ENCODE measurements around the gene KLK7.

The KLK7 gene

DNA sequence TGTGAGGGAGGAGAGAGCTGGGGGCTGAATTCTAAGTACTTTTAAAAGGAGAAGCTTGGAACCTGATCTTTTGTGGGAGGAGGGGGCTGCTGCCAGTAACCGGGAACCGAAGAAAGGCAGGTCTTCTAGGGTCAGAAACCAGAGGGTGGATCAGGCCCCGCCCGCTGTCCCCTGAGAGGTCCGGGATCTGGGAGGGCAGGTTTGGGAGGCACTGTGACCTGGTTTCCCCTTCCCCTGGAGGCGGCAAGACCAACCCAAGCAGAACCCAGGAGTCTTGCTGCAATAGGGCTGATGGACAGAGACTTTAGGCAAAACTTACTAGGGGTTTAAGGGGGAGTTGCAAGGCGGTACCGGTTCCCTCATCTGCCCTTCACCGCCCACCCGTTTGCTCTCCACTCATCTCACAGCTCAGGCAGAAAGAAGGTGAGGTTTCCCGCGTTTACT is 18.4 kb upstream of the KLK7 start:
- Histone ChIP-seq H2AFZ (no peak overlapping the region), H3K9ac (no peak overlapping the region), H3K27ac (no peak overlapping the region), H3K27me3 (ENCODE audit: control insufficient read depth, insufficient read depth, low read length) (no peaks in the 10 kb centered on the region), H3K36me3 (ENCODE audit: control insufficient read depth, insufficient read depth, low read length) (no peaks in the 10 kb centered on the region), H3K9me3 (ENCODE audit: control insufficient read depth, low read length) (no peaks in the 10 kb centered on the region), H3K79me2 (no peaks in the 10 kb centered on the region), H3K4me2 (ENCODE audit: low read length) (no peak overlapping the region), H3K4me1 (no peaks in the 10 kb centered on the region), H3K4me3 (ENCODE audit: low read depth, low read length) (no peak overlapping the region)
- TF ChIP-seq, protein P1, sequence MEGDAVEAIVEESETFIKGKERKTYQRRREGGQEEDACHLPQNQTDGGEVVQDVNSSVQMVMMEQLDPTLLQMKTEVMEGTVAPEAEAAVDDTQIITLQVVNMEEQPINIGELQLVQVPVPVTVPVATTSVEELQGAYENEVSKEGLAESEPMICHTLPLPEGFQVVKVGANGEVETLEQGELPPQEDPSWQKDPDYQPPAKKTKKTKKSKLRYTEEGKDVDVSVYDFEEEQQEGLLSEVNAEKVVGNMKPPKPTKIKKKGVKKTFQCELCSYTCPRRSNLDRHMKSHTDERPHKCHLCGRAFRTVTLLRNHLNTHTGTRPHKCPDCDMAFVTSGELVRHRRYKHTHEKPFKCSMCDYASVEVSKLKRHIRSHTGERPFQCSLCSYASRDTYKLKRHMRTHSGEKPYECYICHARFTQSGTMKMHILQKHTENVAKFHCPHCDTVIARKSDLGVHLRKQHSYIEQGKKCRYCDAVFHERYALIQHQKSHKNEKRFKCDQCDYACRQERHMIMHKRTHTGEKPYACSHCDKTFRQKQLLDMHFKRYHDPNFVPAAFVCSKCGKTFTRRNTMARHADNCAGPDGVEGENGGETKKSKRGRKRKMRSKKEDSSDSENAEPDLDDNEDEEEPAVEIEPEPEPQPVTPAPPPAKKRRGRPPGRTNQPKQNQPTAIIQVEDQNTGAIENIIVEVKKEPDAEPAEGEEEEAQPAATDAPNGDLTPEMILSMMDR (IDR thresholded peaks at IDR 0.05), result no peak

DNA sequence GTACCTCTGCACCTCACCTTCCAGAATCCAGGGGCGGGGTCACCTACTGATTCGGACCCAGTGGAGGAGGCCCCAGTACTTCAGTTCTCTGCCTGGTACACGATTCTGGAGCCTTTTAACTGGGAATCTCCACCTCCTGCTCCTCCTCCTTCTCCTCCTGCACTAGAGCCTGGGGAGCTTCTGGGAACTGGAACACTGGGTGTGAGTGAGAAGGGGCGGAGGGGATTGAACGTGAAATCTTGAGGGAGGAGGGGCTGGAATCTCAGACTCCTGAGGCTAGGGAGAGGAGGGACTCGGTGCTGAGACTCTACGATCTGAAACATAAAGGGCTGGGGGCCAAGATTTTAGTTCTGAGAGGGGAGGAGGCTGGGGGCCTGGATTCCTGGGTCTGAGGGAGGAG is 17.8 kb upstream of the KLK7 start, which contains the start of gene KLK8:
Gene KLK8, minus strand, starts transcription at position 90 of the 400 bp plus-strand sequence. CDS start 437 bp downstream, outside the sequence.
- Histone ChIP-seq H3K4me1 (no peaks in the 10 kb centered on the region), H3K27ac (no peak within 1 kb of the TSS), H3K4me2 (ENCODE audit: low read length) (no peak within 1 kb of the TSS), H3K9me3 (ENCODE audit: control insufficient read depth, low read length) (no peaks in the 10 kb centered on the region), H3K9ac (no peak within 1 kb of the TSS), H3K4me3 (ENCODE audit: low read depth, low read length) (no peak within 1 kb of the TSS), H3K36me3 (ENCODE audit: control insufficient read depth, insufficient read depth, low read length) (no peaks in the 10 kb centered on the region), H3K27me3 (ENCODE audit: control insufficient read depth, insufficient read depth, low read length) (no peaks in the 10 kb centered on the region), H3K79me2 (no peaks in the 10 kb centered on the region), H2AFZ (peak within 1 kb of the TSS; percentile 22)
- TF ChIP-seq, protein P1 (IDR thresholded peaks at IDR 0.05), result no peak

DNA sequence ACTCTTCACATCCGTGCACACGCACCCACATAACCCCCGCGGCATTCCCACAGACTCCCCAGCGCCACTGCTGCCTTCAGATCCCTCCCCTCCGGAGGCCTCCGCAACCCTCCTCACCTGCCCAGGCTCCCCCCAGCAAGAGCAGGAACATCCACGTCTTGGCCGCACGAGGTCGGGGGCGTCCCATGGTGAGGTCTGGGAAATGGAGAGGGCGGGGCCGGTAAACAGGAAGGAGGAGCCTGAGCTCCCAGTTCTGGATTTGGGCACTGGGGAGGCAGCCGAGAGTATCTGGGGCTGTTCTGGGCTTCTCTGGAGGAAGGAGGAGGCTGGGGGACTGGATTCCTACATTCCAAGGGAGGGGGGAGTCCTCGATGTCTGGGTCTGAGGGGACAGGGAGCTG is 17.3 kb upstream of the KLK7 start:
- Histone ChIP-seq H3K4me1 (no peaks in the 10 kb centered on the region), H3K9me3 (ENCODE audit: control insufficient read depth, low read length) (no peaks in the 10 kb centered on the region), H3K4me2 (ENCODE audit: low read length) (no peak overlapping the region), H3K9ac (no peak overlapping the region), H3K4me3 (ENCODE audit: low read depth, low read length) (no peak overlapping the region), H3K27me3 (ENCODE audit: control insufficient read depth, insufficient read depth, low read length) (no peaks in the 10 kb centered on the region), H3K79me2 (no peaks in the 10 kb centered on the region), H3K27ac (no peak overlapping the region), H3K36me3 (ENCODE audit: control insufficient read depth, insufficient read depth, low read length) (no peaks in the 10 kb centered on the region), H2AFZ (peak overlapping the region; percentile 22)
- TF ChIP-seq, protein P1 (IDR thresholded peaks at IDR 0.05), result no peak

DNA sequence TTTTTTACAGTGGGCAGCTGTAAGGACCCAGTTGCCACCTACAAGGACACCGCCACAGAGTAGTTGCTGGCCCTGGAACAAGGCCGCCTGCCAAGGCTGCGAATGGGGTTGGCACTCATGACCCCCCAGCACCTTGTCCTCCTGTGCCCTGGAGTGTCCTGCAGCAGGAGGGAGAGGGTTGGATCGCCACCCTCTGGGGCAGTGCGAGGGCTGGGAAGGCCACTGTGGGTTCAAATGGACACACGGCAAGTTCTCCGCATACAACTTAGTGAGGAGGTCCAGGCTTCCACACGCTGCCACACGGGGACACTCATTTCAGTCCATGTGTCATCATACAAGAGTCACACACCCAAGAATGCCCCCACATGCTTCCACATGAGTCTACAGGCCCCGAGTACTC is 16.7 kb upstream of the KLK7 start:
- no peaks in the 10 kb centered on the region for H3K27me3 ChIP-seq (ENCODE audit: control insufficient read depth, insufficient read depth, low read length)
- TF ChIP-seq, protein P1 (IDR thresholded peaks at IDR 0.05), result no peak

DNA sequence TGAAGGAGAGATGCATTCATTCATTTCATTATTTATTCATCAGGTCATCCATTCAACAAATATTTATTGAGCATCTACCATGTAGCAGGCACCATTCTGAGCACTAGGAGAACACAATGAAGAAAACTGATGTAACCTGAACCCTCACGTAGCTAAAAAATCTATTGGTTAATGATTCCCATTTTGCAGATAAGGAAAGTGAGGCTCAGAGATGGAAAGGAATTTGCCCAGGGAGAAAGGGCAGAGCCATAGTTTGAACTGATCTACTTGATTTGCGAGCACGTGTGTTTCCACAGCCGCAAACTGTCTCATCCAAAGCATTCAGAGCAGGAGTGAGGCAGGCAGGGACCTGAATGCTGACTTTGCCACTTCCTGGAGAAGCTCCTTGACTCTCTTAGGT is 15.0 kb upstream of the KLK7 start:
- no peak overlapping the region for H2AFZ ChIP-seq
- H3K4me1 ChIP-seq, result no peaks in the 10 kb centered on the region
- no peak overlapping the region for H3K4me2 ChIP-seq (ENCODE audit: low read length)
- H3K27ac ChIP-seq, result no peak overlapping the region
- TF ChIP-seq, protein P1 (IDR thresholded peaks at IDR 0.05), result no peak
- no peak overlapping the region for H3K9ac ChIP-seq
- no peaks in the 10 kb centered on the region for H3K9me3 ChIP-seq (ENCODE audit: control insufficient read depth, low read length)
- H3K27me3 ChIP-seq (ENCODE audit: control insufficient read depth, insufficient read depth, low read length), result no peaks in the 10 kb centered on the region
- H3K4me3 ChIP-seq (ENCODE audit: low read depth, low read length), result no peak overlapping the region
- no peaks in the 10 kb centered on the region for H3K36me3 ChIP-seq (ENCODE audit: control insufficient read depth, insufficient read depth, low read length)
- H3K79me2 ChIP-seq, result no peaks in the 10 kb centered on the region

More for the DNA sequence above, 16.7 kb upstream of the KLK7 start:
- Histone ChIP-seq H3K9me3 (ENCODE audit: control insufficient read depth, low read length) (no peaks in the 10 kb centered on the region), H2AFZ (no peak overlapping the region), H3K36me3 (ENCODE audit: control insufficient read depth, insufficient read depth, low read length) (no peaks in the 10 kb centered on the region), H3K79me2 (no peaks in the 10 kb centered on the region), H3K4me2 (ENCODE audit: low read length) (no peak overlapping the region), H3K4me3 (ENCODE audit: low read depth, low read length) (no peak overlapping the region), H3K4me1 (no peaks in the 10 kb centered on the region), H3K27ac (no peak overlapping the region), H3K9ac (no peak overlapping the region)

Measured in parathyroid adenoma (tissue), 2 donors.